HL-60 (cell line): Measurements from ENCODE around the gene DYNC1I1.

Experiments
- DNase-seq, 2 experiments: peaks; one replicate each; pipeline ENCODE4 v3.0.0-alpha.2; 2010 to 2020; ENCODE audit warnings: low read depth in 1 of 2, low spot score in 1 of 2
- H3K27ac ChIP-seq: fragments of 250-450 bp; sonication (Bioruptor Pico); replicated peaks from 2 replicates; pipeline ENCODE4 v1.5.1; 2020; ENCODE audit warnings: mild to moderate bottlenecking, moderate library complexity
- H3K27me3 ChIP-seq: fragments of 250-450 bp; sonication (Bioruptor Pico); 2 replicates; pipeline ENCODE4 v1.5.1; 2021; ENCODE audit warnings: mild to moderate bottlenecking, moderate library complexity; ENCODE audit not compliant: insufficient read depth, poor library complexity, severe bottlenecking
- H3K4me3 ChIP-seq: replicated peaks from 2 replicates; pipeline ENCODE4 v1.5.1; 2011; ENCODE audit warnings: mild to moderate bottlenecking, control low read depth, low read length; ENCODE audit not compliant: insufficient read depth
- GABPA ChIP-seq: IDR thresholded peaks from 2 replicates; pipeline ENCODE4 v1.6.1; 2012; ENCODE audit warnings: low read depth
- POLR2AphosphoS5 ChIP-seq: IDR thresholded peaks from 2 replicates; pipeline ENCODE4 v1.6.1; 2012; ENCODE audit warnings: low read depth
- SPI1 ChIP-seq: IDR thresholded peaks from 2 replicates; pipeline ENCODE4 v1.6.1; 2012; ENCODE audit warnings: low read depth, mild to moderate bottlenecking, borderline replicate concordance
- TF ChIP-seq, protein P1 (sequence below): IDR thresholded peaks from 2 replicates; pipeline ENCODE4 v1.6.1; 2012; ENCODE audit warnings: low read depth; ENCODE audit not compliant: insufficient replicate concordance
- TF ChIP-seq, protein P2 (sequence below): IDR thresholded peaks from one replicate; pipeline ENCODE4 v1.5.1; 2011; ENCODE audit warnings: low read length, control low read depth, inconsistent platforms; ENCODE audit not compliant: insufficient read depth

The DYNC1I1 gene

DNA sequence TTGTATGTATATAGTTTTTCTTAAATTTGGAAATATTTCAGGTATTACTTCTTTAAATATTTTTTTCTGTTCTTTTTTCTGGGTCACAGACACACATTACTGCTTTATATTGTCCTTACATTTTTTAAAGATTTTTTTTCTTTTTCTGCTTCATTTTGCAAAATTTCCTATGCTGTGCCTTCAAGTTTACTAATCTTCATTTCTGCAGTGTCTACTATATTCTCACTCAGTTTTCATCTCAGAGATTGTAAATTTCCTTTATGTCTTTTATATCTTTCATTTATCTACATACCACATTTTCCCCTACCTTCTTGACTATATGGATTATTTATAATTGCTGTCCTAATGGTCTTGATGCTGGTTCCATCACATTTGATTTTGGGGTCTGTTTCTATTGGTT is 339.1 kb downstream of the DYNC1I1 start:
- H3K4me3 ChIP-seq: no peak overlapping the region
- DNase-seq: no peak
- no peak overlapping the region for H3K27ac ChIP-seq
- TF ChIP-seq, protein P1, sequence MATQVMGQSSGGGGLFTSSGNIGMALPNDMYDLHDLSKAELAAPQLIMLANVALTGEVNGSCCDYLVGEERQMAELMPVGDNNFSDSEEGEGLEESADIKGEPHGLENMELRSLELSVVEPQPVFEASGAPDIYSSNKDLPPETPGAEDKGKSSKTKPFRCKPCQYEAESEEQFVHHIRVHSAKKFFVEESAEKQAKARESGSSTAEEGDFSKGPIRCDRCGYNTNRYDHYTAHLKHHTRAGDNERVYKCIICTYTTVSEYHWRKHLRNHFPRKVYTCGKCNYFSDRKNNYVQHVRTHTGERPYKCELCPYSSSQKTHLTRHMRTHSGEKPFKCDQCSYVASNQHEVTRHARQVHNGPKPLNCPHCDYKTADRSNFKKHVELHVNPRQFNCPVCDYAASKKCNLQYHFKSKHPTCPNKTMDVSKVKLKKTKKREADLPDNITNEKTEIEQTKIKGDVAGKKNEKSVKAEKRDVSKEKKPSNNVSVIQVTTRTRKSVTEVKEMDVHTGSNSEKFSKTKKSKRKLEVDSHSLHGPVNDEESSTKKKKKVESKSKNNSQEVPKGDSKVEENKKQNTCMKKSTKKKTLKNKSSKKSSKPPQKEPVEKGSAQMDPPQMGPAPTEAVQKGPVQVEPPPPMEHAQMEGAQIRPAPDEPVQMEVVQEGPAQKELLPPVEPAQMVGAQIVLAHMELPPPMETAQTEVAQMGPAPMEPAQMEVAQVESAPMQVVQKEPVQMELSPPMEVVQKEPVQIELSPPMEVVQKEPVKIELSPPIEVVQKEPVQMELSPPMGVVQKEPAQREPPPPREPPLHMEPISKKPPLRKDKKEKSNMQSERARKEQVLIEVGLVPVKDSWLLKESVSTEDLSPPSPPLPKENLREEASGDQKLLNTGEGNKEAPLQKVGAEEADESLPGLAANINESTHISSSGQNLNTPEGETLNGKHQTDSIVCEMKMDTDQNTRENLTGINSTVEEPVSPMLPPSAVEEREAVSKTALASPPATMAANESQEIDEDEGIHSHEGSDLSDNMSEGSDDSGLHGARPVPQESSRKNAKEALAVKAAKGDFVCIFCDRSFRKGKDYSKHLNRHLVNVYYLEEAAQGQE: no peak
- TF ChIP-seq, protein P2, sequence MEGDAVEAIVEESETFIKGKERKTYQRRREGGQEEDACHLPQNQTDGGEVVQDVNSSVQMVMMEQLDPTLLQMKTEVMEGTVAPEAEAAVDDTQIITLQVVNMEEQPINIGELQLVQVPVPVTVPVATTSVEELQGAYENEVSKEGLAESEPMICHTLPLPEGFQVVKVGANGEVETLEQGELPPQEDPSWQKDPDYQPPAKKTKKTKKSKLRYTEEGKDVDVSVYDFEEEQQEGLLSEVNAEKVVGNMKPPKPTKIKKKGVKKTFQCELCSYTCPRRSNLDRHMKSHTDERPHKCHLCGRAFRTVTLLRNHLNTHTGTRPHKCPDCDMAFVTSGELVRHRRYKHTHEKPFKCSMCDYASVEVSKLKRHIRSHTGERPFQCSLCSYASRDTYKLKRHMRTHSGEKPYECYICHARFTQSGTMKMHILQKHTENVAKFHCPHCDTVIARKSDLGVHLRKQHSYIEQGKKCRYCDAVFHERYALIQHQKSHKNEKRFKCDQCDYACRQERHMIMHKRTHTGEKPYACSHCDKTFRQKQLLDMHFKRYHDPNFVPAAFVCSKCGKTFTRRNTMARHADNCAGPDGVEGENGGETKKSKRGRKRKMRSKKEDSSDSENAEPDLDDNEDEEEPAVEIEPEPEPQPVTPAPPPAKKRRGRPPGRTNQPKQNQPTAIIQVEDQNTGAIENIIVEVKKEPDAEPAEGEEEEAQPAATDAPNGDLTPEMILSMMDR: no peak
- TF ChIP-seq GABPA: no peak
- TF ChIP-seq POLR2AphosphoS5: no peak
- TF ChIP-seq SPI1: no peak
- no peaks in the 10 kb centered on the region for H3K27me3 ChIP-seq

DNA sequence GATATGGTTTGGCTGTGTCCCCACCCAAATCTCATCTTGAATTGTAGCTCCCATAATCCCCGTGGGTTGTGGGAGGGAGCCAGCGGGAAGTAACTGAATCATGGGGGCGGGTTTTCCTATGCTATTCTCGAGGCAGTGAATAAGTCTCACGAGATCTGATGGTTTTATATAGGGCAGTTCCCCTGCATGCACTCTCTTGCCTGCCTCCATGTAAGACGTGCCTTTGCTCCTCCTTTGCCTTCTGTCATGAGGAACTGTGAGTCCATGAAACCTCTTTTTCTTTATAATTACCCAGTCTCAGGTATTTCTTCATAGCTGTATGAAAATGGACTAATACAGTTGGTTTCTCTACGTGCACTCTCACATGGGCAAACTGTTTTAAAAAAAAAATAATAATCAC is 341.8 kb downstream of the DYNC1I1 start:
- Histone ChIP-seq H3K4me3 (no peak overlapping the region), H3K27ac (no peak overlapping the region), H3K27me3 (no peaks in the 10 kb centered on the region)
- no peak for DNase-seq
- TF ChIP-seq SPI1: no peak
- TF ChIP-seq, protein P1: no peak
- TF ChIP-seq GABPA: no peak
- TF ChIP-seq, protein P2: no peak
- TF ChIP-seq POLR2AphosphoS5: no peak

DNA sequence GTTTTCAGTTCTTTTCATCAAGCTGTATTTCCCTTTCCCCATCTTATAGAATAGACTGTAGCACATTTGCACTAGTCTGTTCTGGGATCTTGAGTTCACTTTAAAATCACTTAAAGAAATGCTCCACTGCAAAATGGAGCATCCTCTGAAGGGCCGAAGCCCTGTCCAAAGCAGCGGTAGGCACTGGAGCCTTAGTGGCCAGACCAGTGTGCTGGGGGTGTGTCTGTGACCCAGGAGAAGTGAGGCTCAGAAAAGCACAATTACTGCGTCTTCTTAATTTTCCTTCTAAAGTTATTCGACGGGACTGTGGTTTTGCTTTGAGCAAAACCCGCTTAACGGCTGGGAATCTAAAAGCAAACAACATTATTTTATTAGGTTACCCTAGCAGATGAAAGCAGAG is 343.8 kb downstream of the DYNC1I1 start:
- no peak overlapping the region for H3K27ac ChIP-seq
- no peak for DNase-seq

More for the DNA sequence above, 343.8 kb downstream of the DYNC1I1 start:
- H3K27me3 ChIP-seq: no peaks in the 10 kb centered on the region
- TF ChIP-seq, protein P2: no peak
- TF ChIP-seq GABPA: no peak
- TF ChIP-seq, protein P1: no peak
- H3K4me3 ChIP-seq: no peak overlapping the region
